Measurements from ENCODE around the gene TBXAS1. TPM values are rescaled to one million over a fixed set of nuclear protein-coding genes. Genes with fewer than 3 reads are reported as not detected.

Gene TBXAS1
- total and polyA plus RNA-seq, 2 donors (not counting 3 experiments of a cell fraction or from before 2014, with no cell fraction given): 2.1 to 4.3 TPM

GRCh38 chr7:140019606-140020005 is 190.5 kb downstream of the TBXAS1 start:
- CTCF ChIA-PET: interaction anchor here (0.7 to 3.1 kb wide), 3 partner anchors 13 to 91 kb away, joined by 3 to 14 read pairs (median 4); no protein-coding TSS in a partner anchor
- H3K27me3 ChIP-seq (ENCODE audit: control insufficient read depth in 2 of 2, insufficient read depth in 2 of 2, low read length in 2 of 2): no peaks in the 10 kb centered on the region
- POLR2A ChIA-PET: no interaction called here

More at GRCh38 chr7:140019606-140020005, 190.5 kb downstream of the TBXAS1 start:
- no peak overlapping the region for H3K27ac ChIP-seq (ENCODE audit: insufficient read depth, low read depth, low read length)
- no peak overlapping the region for H2AFZ ChIP-seq (ENCODE audit: low read depth, low read length)
- H3K4me1 ChIP-seq (ENCODE audit: control insufficient read depth, extremely low read depth, insufficient read depth, low read length): peaks cover 8% of the 10 kb centered on the region
- no peaks in the 10 kb centered on the region for H3K9me3 ChIP-seq (replicated peaks; ENCODE audit: control insufficient read depth, insufficient read depth, low read length)
- no peak overlapping the region for H3K4me2 ChIP-seq (ENCODE audit: insufficient read depth, low read length)
- intact Hi-C loops (cut with micrococcal nuclease): no loop called here
- H4K20me1 ChIP-seq (replicated peaks; ENCODE audit: control insufficient read depth, extremely low read depth, insufficient read depth, low read length): no peaks in the 10 kb centered on the region
- no peak for DNase-seq (ENCODE audit: low read depth, low spot score)
- H3K79me2 ChIP-seq (ENCODE audit: control insufficient read depth, insufficient read depth, low read length): no peaks in the 10 kb centered on the region
- no peak overlapping the region for H3K9ac ChIP-seq (replicated peaks; ENCODE audit: extremely low read depth, insufficient read depth, low read length)
- H3K4me3 ChIP-seq (replicated peaks in 1 of 3; ENCODE audit: insufficient read depth in 1 of 3, low read depth in 1 of 3, low read length in 3 of 3): no peak overlapping the region
- dilution Hi-C loops (cut with MboI; ENCODE audit: extremely low pct_ligation_motif_present, low sequenced_read_pairs): loop anchor here (25.0 kb wide), 1 partner anchor 407 kb away; no protein-coding TSS in a partner anchor
- FAIRE-seq: no peak
- no TSS peak for BruUV-seq (replicated peaks)
- H3K9me1 ChIP-seq (replicated peaks; ENCODE audit: control insufficient read depth, extremely low read depth, insufficient read depth, low read length): no peaks in the 10 kb centered on the region
- H3K36me3 ChIP-seq (ENCODE audit: control insufficient read depth in 2 of 2, extremely low read depth in 1 of 2, insufficient read depth in 2 of 2, low read length in 2 of 2): peaks cover 5% of the 10 kb centered on the region in 2 experiments
- no peak for TF ChIP-seq FOS (IDR thresholded peaks at IDR 0.05; ENCODE audit: borderline replicate concordance, insufficient read depth, low read length)
- TF ChIP-seq EZH2 (IDR thresholded peaks at IDR 0.05; ENCODE audit: borderline replicate concordance, low read depth, low read length, severe bottlenecking): no peak
- TF ChIP-seq MAX (IDR thresholded peaks at IDR 0.05; ENCODE audit: insufficient read depth, insufficient read length): no peak
- no peak for TF ChIP-seq JUN (IDR thresholded peaks at IDR 0.05; ENCODE audit: borderline replicate concordance, insufficient read depth, insufficient read length, low read depth)
- no peak for TF ChIP-seq GATA2 (IDR thresholded peaks at IDR 0.05; ENCODE audit: insufficient read depth, insufficient read length, low read depth, low read length)
- TF ChIP-seq MYC (IDR thresholded peaks at IDR 0.05; ENCODE audit: low read depth, low read length): no peak
- no peak for TF ChIP-seq CTCF (IDR thresholded peaks at IDR 0.05; ENCODE audit: extremely low read depth in 1 of 2, insufficient read depth in 1 of 2, low read depth in 1 of 2, low read length in 2 of 2)
- no peak for TF ChIP-seq POLR2AphosphoS5 (IDR thresholded peaks at IDR 0.05; ENCODE audit: insufficient read depth, low read depth, low read length)
- TF ChIP-seq POLR2A (IDR thresholded peaks at IDR 0.05; ENCODE audit: low read depth, low read length): no peak
